ENCODE data around the gene TSPO.

- TF ChIP-seq HDGF (IDR thresholded peaks at IDR 0.05; ENCODE audit: borderline replicate concordance) (no peak), BHLHE40 (IDR thresholded peaks at IDR 0.05; ENCODE audit: borderline replicate concordance) (no peak), FOXA1 (IDR thresholded peaks at IDR 0.05) (no peak), FOXM1 (IDR thresholded peaks at IDR 0.05; ENCODE audit: borderline replicate concordance) (no peak), PKNOX1 (IDR thresholded peaks at IDR 0.05) (no peak), ARNT (IDR thresholded peaks at IDR 0.05) (no peak), SUZ12 (IDR thresholded peaks at IDR 0.05) (no peak), ZNF384 (IDR thresholded peaks at IDR 0.05) (no peak), TARDBP (IDR thresholded peaks at IDR 0.05) (no peak), LEF1 (IDR thresholded peaks at IDR 0.05; ENCODE audit: borderline replicate concordance) (no peak), ELF4 (IDR thresholded peaks at IDR 0.05) (no peak), CTBP1 (IDR thresholded peaks at IDR 0.05; ENCODE audit: borderline replicate concordance) (no peak)
These were observed 18.7 kb downstream of the TSPO start for GRCh38 chr22:43170131-43170480.
